DND-41 (cell line): ENCODE results near the gene MEIS1.

Experiments
- ATAC-seq: fragments of 200-7000 bp; cut with Tn5 transposase; 3 replicates; pipeline ENCODE4 v1.9.1; 2021; ENCODE audit warnings: low read depth; ENCODE audit not compliant: insufficient read depth
- DNase-seq: peaks from one replicate; pipeline ENCODE4 v3.0.0-alpha.2; 2020
- H2AFZ ChIP-seq: 2 replicates; pipeline ENCODE4 v1.6.0; 2012; ENCODE audit warnings: low read depth, low read length
- H3K27ac ChIP-seq: 2 replicates; pipeline ENCODE4 v1.5.1; 2012; ENCODE audit warnings: low read length, inconsistent platforms
- H3K27me3 ChIP-seq: fragments of 200-600 bp; sonication (generic); 2 replicates; pipeline ENCODE4 v1.6.0; 2012; ENCODE audit warnings: low read length, mild to moderate bottlenecking, inconsistent platforms; ENCODE audit not compliant: insufficient read depth, poor library complexity
- H3K36me3 ChIP-seq: 2 replicates; pipeline ENCODE4 v1.5.1; 2012; ENCODE audit warnings: low read length, inconsistent platforms; ENCODE audit not compliant: insufficient read depth
- H3K4me1 ChIP-seq: 2 replicates; pipeline ENCODE4 v1.5.1; 2012; ENCODE audit warnings: mild to moderate bottlenecking, low read length; ENCODE audit not compliant: insufficient read depth
- H3K4me2 ChIP-seq: 2 replicates; pipeline ENCODE4 v1.6.0; 2012; ENCODE audit warnings: mild to moderate bottlenecking, moderate library complexity, low read length, inconsistent platforms; ENCODE audit not compliant: insufficient read depth
- H3K4me3 ChIP-seq, 2 experiments: fragments of 200-600 bp in 1 of 2; shearing (Covaris generic) in 1 of 2; 2 replicates each; pipeline ENCODE4 v1.5.1; 2012 to 2016; ENCODE audit warnings: inconsistent platforms in 2 of 2, low read length in 2 of 2, mild to moderate bottlenecking in 2 of 2, low read depth in 1 of 2, moderate library complexity in 1 of 2
- H3K79me2 ChIP-seq: 2 replicates; pipeline ENCODE4 v1.6.0; 2012; ENCODE audit warnings: low read length, inconsistent platforms; ENCODE audit not compliant: insufficient read depth
- H3K9ac ChIP-seq: 2 replicates; pipeline ENCODE4 v1.6.0; 2012; ENCODE audit warnings: low read depth, mild to moderate bottlenecking, inconsistent platforms, low read length, moderate library complexity
- H3K9me3 ChIP-seq: 2 replicates; pipeline ENCODE4 v1.5.1; 2012; ENCODE audit warnings: low read length, moderate library complexity, mild to moderate bottlenecking, inconsistent platforms; ENCODE audit not compliant: insufficient read depth, severe bottlenecking
- H4K20me1 ChIP-seq: 2 replicates; pipeline ENCODE4 v1.6.0; 2012; ENCODE audit warnings: low read length; ENCODE audit not compliant: insufficient read depth
- EZH2 ChIP-seq: IDR thresholded peaks from 3 replicates; pipeline ENCODE4 v1.6.1; 2012; ENCODE audit warnings: borderline replicate concordance, low read depth, mild to moderate bottlenecking, moderate library complexity, low read length, inconsistent platforms; ENCODE audit not compliant: severe bottlenecking
- TF ChIP-seq, protein P1 (sequence below): IDR thresholded peaks from 2 replicates; pipeline ENCODE4 v1.5.1; 2012; ENCODE audit warnings: borderline replicate concordance, low read length, moderate library complexity, mild to moderate bottlenecking; ENCODE audit not compliant: poor library complexity, severe bottlenecking; ENCODE audit errors: extremely low read depth

The MEIS1 gene

DNA sequence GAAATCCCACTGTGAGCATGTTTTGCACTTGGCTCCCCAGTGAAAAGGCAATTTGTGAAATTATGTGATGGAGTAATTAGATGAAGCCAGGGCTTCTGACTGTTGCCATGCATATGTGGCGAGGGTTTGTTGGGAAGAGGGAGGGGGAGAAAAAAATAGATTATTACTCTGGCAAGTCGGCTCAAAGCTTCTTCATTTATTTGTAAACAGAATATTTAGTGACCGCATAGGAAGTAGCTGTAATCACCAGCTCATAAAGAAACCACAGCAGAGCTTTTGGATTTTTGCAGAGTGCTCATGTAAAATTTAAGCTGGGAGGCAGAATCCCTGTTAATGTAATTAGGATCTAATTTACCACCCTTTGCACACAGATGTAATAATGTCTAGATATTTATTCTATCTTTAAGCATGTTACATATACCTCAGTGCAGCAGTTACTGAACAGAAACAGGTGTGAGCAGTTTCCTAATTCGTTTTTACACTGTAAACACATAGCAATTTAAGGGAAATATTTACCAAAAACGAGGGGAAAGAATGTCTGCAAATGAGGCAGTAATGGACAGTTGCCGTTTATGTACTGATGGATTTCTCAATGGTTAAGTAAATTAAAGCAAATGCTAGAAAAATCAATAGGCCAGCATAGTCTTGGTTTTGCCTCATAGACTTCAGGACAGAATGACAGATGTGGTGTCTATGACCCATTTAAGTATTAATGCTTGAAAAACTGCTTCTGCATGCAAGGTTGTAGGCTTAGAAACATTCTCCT is 87.9 kb downstream of the MEIS1 start:
- H3K4me2 ChIP-seq = no peak overlapping the region
- no peak overlapping the region for H2AFZ ChIP-seq
- no peaks in the 10 kb centered on the region for H3K9me3 ChIP-seq
- peaks cover 10% of the 10 kb centered on the region for H3K27me3 ChIP-seq
- H3K27ac ChIP-seq = no peak overlapping the region
- H3K36me3 ChIP-seq = no peaks in the 10 kb centered on the region
- H3K9ac ChIP-seq = no peak overlapping the region
- TF ChIP-seq, protein P1, sequence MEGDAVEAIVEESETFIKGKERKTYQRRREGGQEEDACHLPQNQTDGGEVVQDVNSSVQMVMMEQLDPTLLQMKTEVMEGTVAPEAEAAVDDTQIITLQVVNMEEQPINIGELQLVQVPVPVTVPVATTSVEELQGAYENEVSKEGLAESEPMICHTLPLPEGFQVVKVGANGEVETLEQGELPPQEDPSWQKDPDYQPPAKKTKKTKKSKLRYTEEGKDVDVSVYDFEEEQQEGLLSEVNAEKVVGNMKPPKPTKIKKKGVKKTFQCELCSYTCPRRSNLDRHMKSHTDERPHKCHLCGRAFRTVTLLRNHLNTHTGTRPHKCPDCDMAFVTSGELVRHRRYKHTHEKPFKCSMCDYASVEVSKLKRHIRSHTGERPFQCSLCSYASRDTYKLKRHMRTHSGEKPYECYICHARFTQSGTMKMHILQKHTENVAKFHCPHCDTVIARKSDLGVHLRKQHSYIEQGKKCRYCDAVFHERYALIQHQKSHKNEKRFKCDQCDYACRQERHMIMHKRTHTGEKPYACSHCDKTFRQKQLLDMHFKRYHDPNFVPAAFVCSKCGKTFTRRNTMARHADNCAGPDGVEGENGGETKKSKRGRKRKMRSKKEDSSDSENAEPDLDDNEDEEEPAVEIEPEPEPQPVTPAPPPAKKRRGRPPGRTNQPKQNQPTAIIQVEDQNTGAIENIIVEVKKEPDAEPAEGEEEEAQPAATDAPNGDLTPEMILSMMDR = no peak
- no peak for TF ChIP-seq EZH2
- DNase-seq = no peak
- H3K4me3 ChIP-seq = no peak overlapping the region
- H3K4me1 ChIP-seq = no peaks in the 10 kb centered on the region
- H3K79me2 ChIP-seq = no peaks in the 10 kb centered on the region
- ATAC-seq = no peak
- no peaks in the 10 kb centered on the region; the same call in 1 of the 2 replicates for H4K20me1 ChIP-seq

DNA sequence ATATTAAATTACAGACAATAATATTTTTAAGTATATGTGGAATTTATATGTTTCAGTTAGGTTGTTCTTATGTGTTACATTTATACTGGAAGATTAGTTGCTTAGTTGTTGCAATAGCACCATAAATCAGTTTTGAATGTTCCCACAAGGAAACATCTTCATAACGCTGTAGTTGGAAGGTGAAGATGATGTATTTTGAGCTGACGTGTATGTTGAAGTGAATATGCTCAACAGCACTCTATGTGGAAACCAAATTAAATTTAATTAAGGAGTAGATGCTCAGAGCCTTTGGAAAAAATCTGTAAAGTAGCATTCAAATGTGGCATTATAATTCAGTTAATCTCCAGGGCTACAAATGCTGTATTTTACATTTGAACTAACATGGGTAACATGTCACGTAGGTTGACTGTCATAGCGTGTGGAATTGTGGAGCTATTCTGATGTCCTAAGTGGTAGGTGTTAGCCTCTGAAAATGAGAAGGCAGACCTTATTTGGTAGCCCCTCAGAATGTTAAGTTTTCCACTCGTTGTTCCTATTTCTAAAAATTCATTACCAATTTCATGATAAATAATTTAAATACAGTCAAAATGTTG is 88.5 kb downstream of the MEIS1 start:
- Histone ChIP-seq H3K27me3 (peaks cover 10% of the 10 kb centered on the region), H3K4me1 (no peaks in the 10 kb centered on the region), H3K4me3 (no peak overlapping the region), H2AFZ (no peak overlapping the region), H3K27ac (no peak overlapping the region), H3K9me3 (no peaks in the 10 kb centered on the region), H4K20me1 (no peaks in the 10 kb centered on the region; the same call in 1 of the 2 replicates), H3K4me2 (no peak overlapping the region), H3K79me2 (no peaks in the 10 kb centered on the region), H3K36me3 (no peaks in the 10 kb centered on the region), H3K9ac (no peak overlapping the region)
- ATAC-seq (no peak), DNase-seq (no peak)
- TF ChIP-seq, protein P1 = no peak
- TF ChIP-seq EZH2 = no peak

- no peaks in the 10 kb centered on the region for H3K4me1 ChIP-seq
- no peak for DNase-seq
- no peaks in the 10 kb centered on the region for H3K9me3 ChIP-seq
- no peaks in the 10 kb centered on the region for H3K79me2 ChIP-seq
- H3K27ac ChIP-seq = no peak overlapping the region
- H3K9ac ChIP-seq = no peak overlapping the region
- no peak for ATAC-seq
- H2AFZ ChIP-seq = no peak overlapping the region
- H3K4me2 ChIP-seq = no peak overlapping the region
- peaks cover 8% of the 10 kb centered on the region for H3K27me3 ChIP-seq
- H3K36me3 ChIP-seq = no peaks in the 10 kb centered on the region
- no peak for TF ChIP-seq EZH2
- TF ChIP-seq, protein P1 = no peak
- H3K4me3 ChIP-seq = no peak overlapping the region
- no peaks in the 10 kb centered on the region; the same call in 1 of the 2 replicates for H4K20me1 ChIP-seq
Measured at GRCh38 chr2:66523990-66524389, 89.1 kb downstream of the MEIS1 start.
